NCI-H2227 (cell line): Measurements from ENCODE around the gene LRRC55.

Source experiments
- DNase-seq: peaks from one replicate; lab custom pipeline; 2025; ENCODE audit not compliant: unreplicated experiment; lab: John Stamatoyannopoulos, UW

LRRC55 gene

GRCh38 chr11:57200917-57201316, 19.2 kb downstream of the LRRC55 start:
- DNase-seq = no peak

GRCh38 chr11:57202281-57202680, 20.5 kb downstream of the LRRC55 start:
- no peak for DNase-seq

- no peak for DNase-seq
Measured at GRCh38 chr11:57203359-57203758, 21.6 kb downstream of the LRRC55 start.

- no peak for DNase-seq
Measured at GRCh38 chr11:57203882-57204480, 22.2 kb downstream of the LRRC55 start.

GRCh38 chr11:57205041-57205641, 23.4 kb downstream of the LRRC55 start:
- no peak for DNase-seq

GRCh38 chr11:57207168-57207567, 25.4 kb downstream of the LRRC55 start:
- no peak for DNase-seq

- DNase-seq = peak; percentile 27
Measured at GRCh38 chr11:57210781-57211180, 29.0 kb downstream of the LRRC55 start.

GRCh38 chr11:57213342-57214097, 31.8 kb downstream of the LRRC55 start:
- peak; percentile 93 for DNase-seq

GRCh38 chr11:57214098-57214417, 32.3 kb downstream of the LRRC55 start:
- peak; percentile 47 for DNase-seq

- DNase-seq = peak; percentile 24
Measured at GRCh38 chr11:57214494-57214893, 32.7 kb downstream of the LRRC55 start.

- no peak for DNase-seq
Measured at GRCh38 chr11:57216463-57216862, 34.7 kb downstream of the LRRC55 start.

- DNase-seq = no peak
Measured at GRCh38 chr11:57217053-57217452, 35.3 kb downstream of the LRRC55 start.

- no peak for DNase-seq
Measured at GRCh38 chr11:57219021-57219627, 37.4 kb downstream of the LRRC55 start.

- DNase-seq = no peak
Measured at GRCh38 chr11:57222239-57222638, 40.5 kb downstream of the LRRC55 start.

GRCh38 chr11:57223601-57224000, 41.8 kb downstream of the LRRC55 start:
- no peak for DNase-seq

GRCh38 chr11:57224128-57224527, 42.4 kb downstream of the LRRC55 start:
- DNase-seq = no peak

- DNase-seq = no peak
Measured at GRCh38 chr11:57224537-57224936, 42.8 kb downstream of the LRRC55 start.

GRCh38 chr11:57228600-57228999, 46.8 kb downstream of the LRRC55 start:
- DNase-seq = no peak

- DNase-seq = no peak
Measured at GRCh38 chr11:57230316-57230715, 48.6 kb downstream of the LRRC55 start.

- DNase-seq = no peak
Measured at GRCh38 chr11:57230791-57231538, 49.2 kb downstream of the LRRC55 start.

- no peak for DNase-seq
Measured at GRCh38 chr11:57231539-57232253, 49.9 kb downstream of the LRRC55 start.
